NCI-H524 treated with DMSO at 0.1 percent for 48 hours (cell line): Measurements from ENCODE around the gene ALOX5AP.

ENCODE experiments used
- DNase-seq: peaks from one replicate; lab custom pipeline; 2025; lab: John Stamatoyannopoulos, UW

Gene ALOX5AP

GRCh38 chr13:30735025-30735871 lies at the start of gene ALOX5AP:
TSS of gene ALOX5AP (plus strand) at chr13:30735543. CDS start at chr13:30735606, 63 bp downstream.
- DNase-seq, result no peak

- no peak for DNase-seq
Observed at GRCh38 chr13:30685987-30686386, 49.4 kb upstream of the ALOX5AP start.

GRCh38 chr13:30687601-30688000 lies 47.7 kb upstream of the ALOX5AP start:
- no peak for DNase-seq

- no peak for DNase-seq
Observed at GRCh38 chr13:30689752-30690151, 45.6 kb upstream of the ALOX5AP start.

- DNase-seq, result no peak
Observed at GRCh38 chr13:30690282-30691188, 44.8 kb upstream of the ALOX5AP start.

- no peak for DNase-seq
Observed at GRCh38 chr13:30692113-30692512, 43.2 kb upstream of the ALOX5AP start.

GRCh38 chr13:30696278-30697176 lies 38.8 kb upstream of the ALOX5AP start:
- DNase-seq, result no peak

- DNase-seq, result no peak
Observed at GRCh38 chr13:30697177-30697953, 38.0 kb upstream of the ALOX5AP start.

- no peak for DNase-seq
Observed at GRCh38 chr13:30697996-30698401, 37.3 kb upstream of the ALOX5AP start.

GRCh38 chr13:30698488-30699005 lies 36.8 kb upstream of the ALOX5AP start:
- no peak for DNase-seq

GRCh38 chr13:30700364-30700763 lies 35.0 kb upstream of the ALOX5AP start:
- no peak for DNase-seq

GRCh38 chr13:30702006-30702405 lies 33.3 kb upstream of the ALOX5AP start:
- no peak for DNase-seq

GRCh38 chr13:30704596-30704995 lies 30.7 kb upstream of the ALOX5AP start:
- no peak for DNase-seq

GRCh38 chr13:30705680-30706079 lies 29.7 kb upstream of the ALOX5AP start:
- DNase-seq, result no peak

- no peak for DNase-seq
Observed at GRCh38 chr13:30708541-30708940, 26.8 kb upstream of the ALOX5AP start.

- no peak for DNase-seq
Observed at GRCh38 chr13:30710442-30710841, 24.9 kb upstream of the ALOX5AP start.

GRCh38 chr13:30711375-30711774 lies 24.0 kb upstream of the ALOX5AP start:
- peak; percentile 11 for DNase-seq

- no peak for DNase-seq
Observed at GRCh38 chr13:30711837-30712236, 23.5 kb upstream of the ALOX5AP start.

GRCh38 chr13:30712536-30713532 lies 22.5 kb upstream of the ALOX5AP start:
- DNase-seq, result no peak
